ENCODE measurements around the gene PDILT.
A peak's percentile ranks its signal among the peaks of the same experiment; 100 is the strongest.

The PDILT gene

GRCh38 chr16:20385844-20386832 is 18.4 kb downstream of the PDILT start:
- Histone ChIP-seq H3K36me3 (replicated peaks) (no peaks in the 10 kb centered on the region), H3K27me3 (replicated peaks) (no peaks in the 10 kb centered on the region), H3K27ac (no peak overlapping the region), H3K4me3 (ENCODE audit: low read depth, low read length) (no peak overlapping the region)
- in situ Hi-C loops (cut with HindIII; ENCODE audit: low pct_ligation_motif_present, low sequenced_read_pairs) = loop anchor here (25.0 kb wide), 1 partner anchor 474 kb away; no protein-coding TSS in a partner anchor
- TF ChIP-seq CTCF (IDR thresholded peaks at IDR 0.05; ENCODE audit: low read depth, low read length, missing control alignments) = peak; percentile 92
- DNase-seq = peak; percentile 48

GRCh38 chr16:20383106-20384029 is 21.2 kb downstream of the PDILT start:
- Histone ChIP-seq H3K27ac (no peak overlapping the region), H3K36me3 (replicated peaks) (no peaks in the 10 kb centered on the region), H3K4me3 (ENCODE audit: low read depth, low read length) (no peak overlapping the region), H3K27me3 (replicated peaks) (no peaks in the 10 kb centered on the region)
- in situ Hi-C loops (cut with HindIII; ENCODE audit: low pct_ligation_motif_present, low sequenced_read_pairs) = loop anchor here (25.0 kb wide), 1 partner anchor 471 kb away; no protein-coding TSS in a partner anchor
- peak; percentile 87 for TF ChIP-seq CTCF (IDR thresholded peaks at IDR 0.05; ENCODE audit: low read depth, low read length, missing control alignments)
- peak; percentile 73 for DNase-seq

GRCh38 chr16:20382202-20382948 is 22.2 kb downstream of the PDILT start:
- no peak for DNase-seq
- H3K36me3 ChIP-seq (replicated peaks) = no peaks in the 10 kb centered on the region
- H3K4me3 ChIP-seq (ENCODE audit: low read depth, low read length) = no peak overlapping the region
- in situ Hi-C loops (cut with HindIII; ENCODE audit: low pct_ligation_motif_present, low sequenced_read_pairs) = loop anchor here (25.0 kb wide), 1 partner anchor 470 kb away; no protein-coding TSS in a partner anchor
- H3K27ac ChIP-seq = no peak overlapping the region
- H3K27me3 ChIP-seq (replicated peaks) = no peaks in the 10 kb centered on the region
- TF ChIP-seq CTCF (IDR thresholded peaks at IDR 0.05; ENCODE audit: low read depth, low read length, missing control alignments) = no peak

- Histone ChIP-seq H3K36me3 (replicated peaks) (no peaks in the 10 kb centered on the region), H3K4me3 (ENCODE audit: low read depth, low read length) (no peak overlapping the region), H3K27ac (no peak overlapping the region), H3K27me3 (replicated peaks) (no peaks in the 10 kb centered on the region)
- no peak for TF ChIP-seq CTCF (IDR thresholded peaks at IDR 0.05; ENCODE audit: low read depth, low read length, missing control alignments)
- DNase-seq = no peak
- in situ Hi-C loops (cut with HindIII; ENCODE audit: low pct_ligation_motif_present, low sequenced_read_pairs) = loop anchor here (25.0 kb wide), 1 partner anchor 468 kb away; no protein-coding TSS in a partner anchor
Measured at GRCh38 chr16:20380782-20381181, 23.8 kb downstream of the PDILT start.

- no peak for TF ChIP-seq CTCF (IDR thresholded peaks at IDR 0.05; ENCODE audit: low read depth, low read length, missing control alignments)
- H3K27me3 ChIP-seq (replicated peaks) = no peaks in the 10 kb centered on the region
- no peak overlapping the region for H3K27ac ChIP-seq
- H3K36me3 ChIP-seq (replicated peaks) = no peaks in the 10 kb centered on the region
- in situ Hi-C loops (cut with HindIII; ENCODE audit: low pct_ligation_motif_present, low sequenced_read_pairs) = loop anchor here (25.0 kb wide), 1 partner anchor 465 kb away; no protein-coding TSS in a partner anchor
- H3K4me3 ChIP-seq (ENCODE audit: low read depth, low read length) = no peak overlapping the region
- no peak for DNase-seq
Measured at GRCh38 chr16:20377181-20377580, 27.4 kb downstream of the PDILT start.
